ENCODE results near the gene SIGMAR1. TPM values are rescaled to one million over a fixed set of nuclear protein-coding genes. Genes with fewer than 3 reads are reported as not detected.

The SIGMAR1 gene
- total and polyA plus RNA-seq, 4 donors, result 27.7 to 82.3 (median 62.5) TPM

- H3K27ac ChIP-seq (ENCODE audit: low read depth, low read length), result no peak overlapping the region
- H3K4me3 ChIP-seq (ENCODE audit: low read depth, low read length), result no peak overlapping the region
- no peaks in the 10 kb centered on the region for H3K9me3 ChIP-seq (ENCODE audit: control insufficient read depth, insufficient read depth, low read length)
- H3K36me3 ChIP-seq (ENCODE audit: control insufficient read depth, insufficient read depth, low read length), result peaks cover 15% of the 10 kb centered on the region
- peaks cover 42% of the 10 kb centered on the region for H3K4me1 ChIP-seq (ENCODE audit: control insufficient read depth, insufficient read depth, low read length)
- no peak for DNase-seq (ENCODE audit: low read depth in 4 of 6, low spot score in 6 of 6)
- no CpG with 5 or more reads among the region's 3 CpGs for WGBS (ENCODE audit: insufficient coverage)
- peaks cover 16% of the 10 kb centered on the region for H3K27me3 ChIP-seq (ENCODE audit: control insufficient read depth, insufficient read depth, low read length)
Observed at GRCh38 chr9:34634551-34635248, 2.9 kb downstream of the SIGMAR1 start.

GRCh38 chr9:34633851-34634550 is 3.6 kb downstream of the SIGMAR1 start:
- peak in 2 of 6 donors; percentile 83 to 88 for DNase-seq (ENCODE audit: low read depth in 4 of 6, low spot score in 6 of 6)
- 0% methylated on average over 2 of the region's 3 CpGs for WGBS (ENCODE audit: insufficient coverage)
- no peak overlapping the region for H3K27ac ChIP-seq (ENCODE audit: low read depth, low read length)

GRCh38 chr9:34633166-34633565 is 4.4 kb downstream of the SIGMAR1 start:
- 65% methylated on average over 3 of the region's 5 CpGs for WGBS (ENCODE audit: insufficient coverage)
- H3K9me3 ChIP-seq (ENCODE audit: control insufficient read depth, insufficient read depth, low read length), result no peaks in the 10 kb centered on the region
- H3K4me3 ChIP-seq (ENCODE audit: low read depth, low read length), result no peak overlapping the region

More at GRCh38 chr9:34633851-34634550, 3.6 kb downstream of the SIGMAR1 start:
- H3K9me3 ChIP-seq (ENCODE audit: control insufficient read depth, insufficient read depth, low read length), result no peaks in the 10 kb centered on the region
- peaks cover 15% of the 10 kb centered on the region for H3K36me3 ChIP-seq (ENCODE audit: control insufficient read depth, insufficient read depth, low read length)
- peaks cover 46% of the 10 kb centered on the region for H3K4me1 ChIP-seq (ENCODE audit: control insufficient read depth, insufficient read depth, low read length)
- H3K4me3 ChIP-seq (ENCODE audit: low read depth, low read length), result no peak overlapping the region
- peaks cover 23% of the 10 kb centered on the region for H3K27me3 ChIP-seq (ENCODE audit: control insufficient read depth, insufficient read depth, low read length)

DNA sequence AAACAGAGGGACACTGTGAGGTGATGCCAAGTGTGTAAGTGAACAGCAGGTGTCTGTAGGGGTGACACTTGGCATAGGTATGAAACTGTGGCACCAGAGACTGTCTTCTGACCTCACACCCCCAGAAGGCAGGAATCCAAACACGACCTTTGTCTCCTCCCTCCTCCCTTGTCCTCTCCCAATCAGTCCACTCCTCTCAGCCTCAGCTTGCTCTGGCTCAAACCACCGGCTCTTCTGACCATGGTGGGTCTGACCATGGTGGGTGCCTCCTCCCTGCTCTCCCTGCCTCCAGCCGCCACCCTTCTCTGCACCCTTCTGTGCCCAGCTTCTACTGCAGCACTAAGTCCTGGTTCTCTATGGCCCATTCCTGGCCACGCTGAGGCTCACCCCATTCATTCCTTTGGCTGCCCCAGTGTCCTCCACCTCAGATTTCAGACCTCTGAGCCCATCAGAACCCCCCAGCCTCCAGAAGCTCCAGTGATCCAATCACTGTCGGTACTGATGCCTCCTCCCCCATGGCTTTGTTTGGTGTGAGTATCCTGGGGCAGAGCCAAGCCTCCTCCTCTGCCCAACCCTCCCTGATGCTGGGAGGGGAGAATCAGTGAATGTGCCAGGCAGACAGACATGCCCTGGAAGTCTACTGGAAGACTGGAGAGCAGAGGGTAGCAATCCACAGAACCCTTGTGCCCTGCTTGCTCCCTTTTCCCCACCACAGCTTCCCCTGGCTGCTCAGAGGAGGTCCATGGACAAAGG is 7.0 kb downstream of the SIGMAR1 start:
- H3K4me3 ChIP-seq (ENCODE audit: low read depth, low read length), result no peak overlapping the region
- H3K9me3 ChIP-seq (ENCODE audit: control insufficient read depth, insufficient read depth, low read length), result no peaks in the 10 kb centered on the region
- peaks cover 12% of the 10 kb centered on the region for H3K36me3 ChIP-seq (ENCODE audit: control insufficient read depth, insufficient read depth, low read length)
- 49% methylated on average over 4 of the region's 5 CpGs for WGBS (ENCODE audit: insufficient coverage)
- peak in 2 of 6 donors; percentile 58 to 59 for DNase-seq (ENCODE audit: low read depth in 4 of 6, low spot score in 6 of 6)
- H3K4me1 ChIP-seq (ENCODE audit: control insufficient read depth, insufficient read depth, low read length), result peaks cover 18% of the 10 kb centered on the region
- H3K27ac ChIP-seq (ENCODE audit: low read depth, low read length), result no peak overlapping the region
- peaks cover 54% of the 10 kb centered on the region for H3K27me3 ChIP-seq (ENCODE audit: control insufficient read depth, insufficient read depth, low read length)

More at GRCh38 chr9:34633166-34633565, 4.4 kb downstream of the SIGMAR1 start:
- H3K27ac ChIP-seq (ENCODE audit: low read depth, low read length), result no peak overlapping the region
- DNase-seq (ENCODE audit: low read depth in 4 of 6, low spot score in 6 of 6), result no peak
- H3K36me3 ChIP-seq (ENCODE audit: control insufficient read depth, insufficient read depth, low read length), result peaks cover 15% of the 10 kb centered on the region
- H3K4me1 ChIP-seq (ENCODE audit: control insufficient read depth, insufficient read depth, low read length), result peaks cover 41% of the 10 kb centered on the region
- H3K27me3 ChIP-seq (ENCODE audit: control insufficient read depth, insufficient read depth, low read length), result peaks cover 30% of the 10 kb centered on the region

DNA sequence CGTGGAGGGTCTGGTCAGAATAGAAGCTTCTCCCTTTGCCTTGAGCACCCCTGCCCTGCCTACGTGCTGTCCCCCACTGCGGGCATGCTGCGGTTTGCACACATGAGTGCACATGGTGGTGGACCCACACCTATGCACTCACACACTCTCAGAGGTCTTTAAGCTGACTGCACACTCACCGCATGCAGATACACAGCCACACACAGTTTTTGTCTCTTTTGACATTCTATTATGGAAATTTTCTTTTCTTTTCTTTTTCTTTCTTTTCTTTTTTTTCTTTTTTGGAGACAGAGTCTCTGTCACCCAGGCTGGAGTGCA is 8.1 kb downstream of the SIGMAR1 start:
- Histone ChIP-seq H3K4me1 (ENCODE audit: control insufficient read depth, insufficient read depth, low read length) (peaks cover 21% of the 10 kb centered on the region), H3K4me3 (ENCODE audit: low read depth, low read length) (no peak overlapping the region)
- 27% methylated on average over 4 of the region's 5 CpGs for WGBS (ENCODE audit: insufficient coverage)

GRCh38 chr9:34628656-34629490 is 8.7 kb downstream of the SIGMAR1 start, which contains the start of gene ARID3C:
TSS of gene ARID3C (minus strand) at chr9:34629066. CDS start at chr9:34628014, 1,052 bp downstream.
- Histone ChIP-seq H3K27ac (ENCODE audit: low read depth, low read length) (no peak within 1 kb of the TSS), H3K4me1 (ENCODE audit: control insufficient read depth, insufficient read depth, low read length) (peaks cover 27% of the 10 kb centered on the region), H3K27me3 (ENCODE audit: control insufficient read depth, insufficient read depth, low read length) (peaks cover 70% of the 10 kb centered on the region), H3K4me3 (ENCODE audit: low read depth, low read length) (no peak within 1 kb of the TSS), H3K36me3 (ENCODE audit: control insufficient read depth, insufficient read depth, low read length) (no peaks in the 10 kb centered on the region), H3K9me3 (ENCODE audit: control insufficient read depth, insufficient read depth, low read length) (no peaks in the 10 kb centered on the region)
- 2% methylated on average over 69 of the region's 69 CpGs for WGBS (ENCODE audit: insufficient coverage)
- peak in 2 of 6 donors; percentile 6 to 38 for DNase-seq (ENCODE audit: low read depth in 4 of 6, low spot score in 6 of 6)

More for the DNA sequence above, 8.1 kb downstream of the SIGMAR1 start:
- no peak overlapping the region for H3K27ac ChIP-seq (ENCODE audit: low read depth, low read length)
- H3K9me3 ChIP-seq (ENCODE audit: control insufficient read depth, insufficient read depth, low read length), result no peaks in the 10 kb centered on the region
- H3K36me3 ChIP-seq (ENCODE audit: control insufficient read depth, insufficient read depth, low read length), result peaks cover 2% of the 10 kb centered on the region
- DNase-seq (ENCODE audit: low read depth in 4 of 6, low spot score in 6 of 6), result no peak
- H3K27me3 ChIP-seq (ENCODE audit: control insufficient read depth, insufficient read depth, low read length), result peaks cover 64% of the 10 kb centered on the region

GRCh38 chr9:34627716-34628655 is 9.6 kb downstream of the SIGMAR1 start:
- WGBS (ENCODE audit: insufficient coverage), result 58% methylated on average over 15 of the region's 20 CpGs
- Histone ChIP-seq H3K27me3 (ENCODE audit: control insufficient read depth, insufficient read depth, low read length) (peaks cover 78% of the 10 kb centered on the region), H3K4me3 (ENCODE audit: low read depth, low read length) (no peak overlapping the region), H3K9me3 (ENCODE audit: control insufficient read depth, insufficient read depth, low read length) (no peaks in the 10 kb centered on the region), H3K36me3 (ENCODE audit: control insufficient read depth, insufficient read depth, low read length) (no peaks in the 10 kb centered on the region), H3K4me1 (ENCODE audit: control insufficient read depth, insufficient read depth, low read length) (peaks cover 32% of the 10 kb centered on the region), H3K27ac (ENCODE audit: low read depth, low read length) (no peak overlapping the region)
- DNase-seq (ENCODE audit: low read depth in 4 of 6, low spot score in 6 of 6), result no peak

DNA sequence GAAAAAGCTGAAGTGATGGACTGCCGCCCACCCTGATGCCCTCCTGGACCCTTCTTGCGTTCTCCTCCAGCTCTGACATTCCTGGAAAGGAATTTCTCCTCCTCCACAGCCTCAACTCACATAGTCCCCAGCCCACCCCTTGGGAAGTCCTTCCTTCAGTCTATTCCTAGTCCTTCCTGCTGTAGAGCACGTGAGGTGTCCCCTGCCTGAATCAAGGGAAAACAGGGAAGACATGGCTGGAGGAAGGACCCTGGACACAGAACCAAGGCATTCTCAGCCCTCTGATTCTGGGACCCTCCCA is 12.5 kb downstream of the SIGMAR1 start:
- no peaks in the 10 kb centered on the region for H3K36me3 ChIP-seq (ENCODE audit: control insufficient read depth, insufficient read depth, low read length)
- no peak overlapping the region for H3K4me3 ChIP-seq (ENCODE audit: low read depth, low read length)
- peaks cover 78% of the 10 kb centered on the region for H3K27me3 ChIP-seq (ENCODE audit: control insufficient read depth, insufficient read depth, low read length)
- no peaks in the 10 kb centered on the region for H3K9me3 ChIP-seq (ENCODE audit: control insufficient read depth, insufficient read depth, low read length)
- H3K27ac ChIP-seq (ENCODE audit: low read depth, low read length), result no peak overlapping the region
- H3K4me1 ChIP-seq (ENCODE audit: control insufficient read depth, insufficient read depth, low read length), result peaks cover 23% of the 10 kb centered on the region
- DNase-seq (ENCODE audit: low read depth in 4 of 6, low spot score in 6 of 6), result no peak
- 81% methylated on average over 3 of the region's 3 CpGs for WGBS (ENCODE audit: insufficient coverage)

Measured in spinal cord (tissue), 10 donors.